OCI-LY7 (cell line): ENCODE data around the gene ROBO1. TPM values are rescaled to one million over a fixed set of nuclear protein-coding genes. Genes with fewer than 3 reads are reported as not detected.

Experiments used
- BruUV-seq: library from RNA; stranded (reverse); fragments of 400-500 nt; replicated peaks from 2 replicates; lab custom pipeline; 2021; lab: Mats Ljungman, UMichigan
- CTCF ChIA-PET: fragments of 300-600 bp; sonication (Branson Sonifier 250); formaldehyde crosslinking; loops from one replicate; lab custom pipeline; 2022; ENCODE audit warnings: antibody characterized with exemption; ENCODE audit not compliant: unreplicated experiment; lab: Charles Lee
- POLR2A ChIA-PET: fragments of 300-600 bp; sonication (Branson Sonifier 250); formaldehyde crosslinking; loops from one replicate; lab custom pipeline; 2022; ENCODE audit warnings: antibody characterized with exemption; lab: Charles Lee
- DNase-seq: peaks from one replicate; pipeline ENCODE4 v3.0.0-alpha.2; 2015; ENCODE audit warnings: low spot score
- H2AFZ ChIP-seq: fragments of 200-600 bp; sonication (generic), shearing (Covaris generic); 2 replicates; pipeline ENCODE4 v1.6.1; 2014; ENCODE audit warnings: mild to moderate bottlenecking, antibody characterized with exemption, low read length, moderate library complexity
- H3K27ac ChIP-seq: fragments of 200-600 bp; sonication (generic); 2 replicates; pipeline ENCODE4 v1.5.1; 2014; ENCODE audit warnings: mixed run types, low read depth, mild to moderate bottlenecking, moderate library complexity, low read length, inconsistent platforms; ENCODE audit not compliant: poor library complexity, severe bottlenecking
- H3K36me3 ChIP-seq: fragments of 200-600 bp; sonication (generic); 2 replicates; pipeline ENCODE4 v1.6.1; 2014; ENCODE audit warnings: mild to moderate bottlenecking, antibody characterized with exemption, low read length, moderate library complexity, mixed read lengths; ENCODE audit not compliant: insufficient read depth
- H3K4me1 ChIP-seq: fragments of 200-600 bp; sonication (generic); 2 replicates; pipeline ENCODE4 v1.5.1; 2014; ENCODE audit warnings: mild to moderate bottlenecking, low read length; ENCODE audit not compliant: insufficient read depth, poor library complexity, severe bottlenecking
- H3K4me2 ChIP-seq: fragments of 200-600 bp; sonication (generic); 2 replicates; pipeline ENCODE4 v1.6.1; 2014; ENCODE audit warnings: mild to moderate bottlenecking, low read length
- H3K4me3 ChIP-seq: fragments of 200-600 bp; sonication (generic); 2 replicates; pipeline ENCODE4 v1.5.1; 2014; ENCODE audit warnings: mild to moderate bottlenecking, low read depth, low read length; ENCODE audit not compliant: poor library complexity, severe bottlenecking
- H3K79me2 ChIP-seq: fragments of 200-600 bp; sonication (generic); 2 replicates; pipeline ENCODE4 v1.6.1; 2016; ENCODE audit warnings: low read depth, mild to moderate bottlenecking, low read length, moderate library complexity, mixed read lengths; ENCODE audit not compliant: insufficient read depth
- H3K9me2 ChIP-seq: fragments of 200-600 bp; sonication (generic); 2 replicates; pipeline ENCODE4 v1.6.1; 2016; ENCODE audit warnings: mild to moderate bottlenecking, low read length, mixed read lengths; ENCODE audit not compliant: insufficient read depth
- H3K9me3 ChIP-seq: fragments of 200-600 bp; sonication (generic); 2 replicates; pipeline ENCODE4 v1.6.1; 2014; ENCODE audit warnings: mild to moderate bottlenecking, mixed run types, low read length, mixed read lengths
- H4K20me1 ChIP-seq: fragments of 200-600 bp; sonication (generic); 2 replicates; pipeline ENCODE4 v1.6.1; 2014; ENCODE audit warnings: mild to moderate bottlenecking, antibody characterized with exemption, low read length, moderate library complexity, mixed read lengths; ENCODE audit not compliant: insufficient read depth
- CTCF ChIP-seq: fragments of 200-600 bp; sonication (generic); conservative IDR thresholded peaks from 2 replicates; pipeline ENCODE4 v1.5.1; 2014; ENCODE audit warnings: mild to moderate bottlenecking, antibody characterized with exemption, low read length, moderate library complexity, mixed read lengths
- EZH2phosphoT487 ChIP-seq: fragments of 200-600 bp; sonication (generic); IDR thresholded peaks from 2 replicates; pipeline ENCODE4 v1.6.1; 2018; ENCODE audit warnings: low read depth, borderline replicate concordance, mild to moderate bottlenecking, mixed run types, antibody characterized with exemption, low read length, moderate library complexity, mixed read lengths
- intact Hi-C: fragments of 100-400 bp; cut with micrococcal nuclease; formaldehyde crosslinking; loops from one replicate; pipeline ENCODE4 v1.10.0; 2022; ENCODE audit not compliant: unreplicated experiment
- total RNA-seq, 2 experiments: library from RNA; depleted of rRNA in 1 of 2; stranded (reverse); fragments of >200 nt in 1 of 2; shearing (Covaris generic) in 1 of 2; gene quantifications; 2 replicates each; pipeline ENCODE4 v1.2.3, GENCODE V29; 2014 to 2022

ROBO1 gene
- total RNA-seq, 2 experiments from 2014 or later = not detected

GRCh38 chr3:78871048-78871447 is 896.8 kb downstream of the ROBO1 start:
- H3K36me3 ChIP-seq = no peaks in the 10 kb centered on the region
- no TSS peak for BruUV-seq
- no peak for DNase-seq
- H4K20me1 ChIP-seq = no peaks in the 10 kb centered on the region
- H2AFZ ChIP-seq = no peak overlapping the region
- no peak overlapping the region for H3K27ac ChIP-seq
- H3K79me2 ChIP-seq = no peaks in the 10 kb centered on the region
- H3K4me1 ChIP-seq = no peaks in the 10 kb centered on the region
- no peak overlapping the region for H3K4me3 ChIP-seq
- TF ChIP-seq EZH2phosphoT487 = no peak
- no peak for TF ChIP-seq CTCF
- no peak overlapping the region for H3K4me2 ChIP-seq
- CTCF ChIA-PET = no interaction called here
- POLR2A ChIA-PET = interaction anchor here (0.7 to 0.8 kb wide), 2 partner anchors 16 kb away, joined by 3 to 5 read pairs; no protein-coding TSS in a partner anchor
- H3K9me2 ChIP-seq = no peaks in the 10 kb centered on the region
- intact Hi-C loops = no loop called here
- H3K9me3 ChIP-seq = no peaks in the 10 kb centered on the region

- Histone ChIP-seq H3K9me3 (no peaks in the 10 kb centered on the region), H3K36me3 (no peaks in the 10 kb centered on the region), H3K79me2 (no peaks in the 10 kb centered on the region), H4K20me1 (no peaks in the 10 kb centered on the region), H3K9me2 (no peaks in the 10 kb centered on the region), H3K27ac (no peak overlapping the region), H3K4me2 (no peak overlapping the region), H2AFZ (no peak overlapping the region), H3K4me3 (no peak overlapping the region), H3K4me1 (no peaks in the 10 kb centered on the region)
- POLR2A ChIA-PET = no interaction called here
- CTCF ChIA-PET = no interaction called here
- intact Hi-C loops = no loop called here
- no peak for TF ChIP-seq EZH2phosphoT487
- TF ChIP-seq CTCF = no peak
- no peak for DNase-seq
- BruUV-seq = no TSS peak
Observed at GRCh38 chr3:78870484-78870883, 897.3 kb downstream of the ROBO1 start.

GRCh38 chr3:78868570-78868969 is 899.2 kb downstream of the ROBO1 start:
- no TSS peak for BruUV-seq
- H3K4me1 ChIP-seq = no peaks in the 10 kb centered on the region
- no peak overlapping the region for H3K4me3 ChIP-seq
- no peaks in the 10 kb centered on the region for H3K36me3 ChIP-seq
- DNase-seq = no peak
- ChIA-PET CTCF (no interaction called here), POLR2A (no interaction called here)
- no peaks in the 10 kb centered on the region for H3K79me2 ChIP-seq
- TF ChIP-seq EZH2phosphoT487 (no peak), CTCF (no peak)
- H3K9me3 ChIP-seq = no peaks in the 10 kb centered on the region
- H3K4me2 ChIP-seq = no peak overlapping the region
- H3K9me2 ChIP-seq = no peaks in the 10 kb centered on the region
- H3K27ac ChIP-seq = no peak overlapping the region
- H2AFZ ChIP-seq = no peak overlapping the region
- H4K20me1 ChIP-seq = no peaks in the 10 kb centered on the region
- intact Hi-C loops = no loop called here
